Upper lobe of right lung (tissue), 1 donor: ENCODE data around the gene PRELID2. TPM values are rescaled to one million over a fixed set of nuclear protein-coding genes. Genes with fewer than 3 reads are reported as not detected.

Experiments used
- ATAC-seq: fragments of 200-7000 bp; cut with Tn5 transposase; one replicate; pipeline ENCODE4 v1.9.1; 2020; ENCODE audit warnings: mild to moderate bottlenecking, moderate library complexity
- DNase-seq: peaks from one replicate; pipeline ENCODE4 v3.0.0-alpha.2; 2020
- H3K27ac ChIP-seq: fragments of 200-600 bp; one replicate; pipeline ENCODE4 v1.8.0; 2022
- H3K27me3 ChIP-seq: fragments of 200-600 bp; one replicate; pipeline ENCODE4 v1.8.0; 2022; ENCODE audit warnings: mild to moderate bottlenecking
- H3K36me3 ChIP-seq: fragments of 200-600 bp; one replicate; pipeline ENCODE4 v1.8.0; 2022
- H3K4me1 ChIP-seq: fragments of 200-600 bp; one replicate; pipeline ENCODE4 v1.8.0; 2022
- H3K4me3 ChIP-seq: fragments of 200-600 bp; one replicate; pipeline ENCODE4 v1.8.0; 2022; ENCODE audit warnings: mild to moderate bottlenecking
- H3K9me3 ChIP-seq: fragments of 200-600 bp; one replicate; pipeline ENCODE4 v1.8.0; 2022
- CTCF ChIP-seq: fragments of 200-600 bp; IDR thresholded peaks from one replicate; pipeline ENCODE4 v1.8.0; 2022; ENCODE audit warnings: antibody characterized with exemption
- intact Hi-C: fragments of 100-400 bp; cut with DNase I; formaldehyde crosslinking; loops from one replicate; pipeline ENCODE4 v1.11.0; 2022
- total RNA-seq: library from RNA; stranded (reverse); fragmentation: NEBNext Ultra II Directional; extraction: Animal tissue kit (Norgen Biotek cat#: 25700); gene quantifications from one replicate; pipeline ENCODE4 v1.2.1, GENCODE V29; 2021
- donor health status: DM: no; HTN: yes; CAD: no; lungs with severe emphysema.

Gene PRELID2
- total RNA-seq, 1 donor from 2014 or later = 9.2 TPM

DNA sequence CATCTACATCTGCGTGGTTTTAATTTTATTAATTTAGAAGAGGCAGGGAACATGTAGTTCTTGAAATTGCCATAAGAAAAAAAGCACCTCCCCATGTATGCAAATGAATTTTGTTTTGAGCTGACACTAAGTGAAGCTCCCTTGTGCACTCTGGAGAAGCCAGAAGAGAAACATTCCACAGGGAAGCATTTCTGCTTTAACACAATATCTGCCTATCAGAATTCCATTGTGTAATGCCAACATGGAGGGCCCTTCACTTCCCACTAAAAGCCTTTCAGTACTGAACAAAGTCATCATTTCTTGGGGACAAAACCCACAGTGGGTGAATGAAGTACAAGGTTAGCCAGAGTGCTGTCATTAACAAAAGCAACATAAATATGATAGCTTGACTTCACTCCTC, 59.7 kb downstream of the PRELID2 start:
- DNase-seq (no peak), ATAC-seq (no peak)
- Histone ChIP-seq H3K4me3 (no peak overlapping the region), H3K4me1 (peaks cover 6% of the 10 kb centered on the region), H3K27ac (no peak overlapping the region), H3K27me3 (no peaks in the 10 kb centered on the region), H3K9me3 (no peaks in the 10 kb centered on the region), H3K36me3 (no peaks in the 10 kb centered on the region)
- intact Hi-C loops = no loop called here
- TF ChIP-seq CTCF = no peak

DNA sequence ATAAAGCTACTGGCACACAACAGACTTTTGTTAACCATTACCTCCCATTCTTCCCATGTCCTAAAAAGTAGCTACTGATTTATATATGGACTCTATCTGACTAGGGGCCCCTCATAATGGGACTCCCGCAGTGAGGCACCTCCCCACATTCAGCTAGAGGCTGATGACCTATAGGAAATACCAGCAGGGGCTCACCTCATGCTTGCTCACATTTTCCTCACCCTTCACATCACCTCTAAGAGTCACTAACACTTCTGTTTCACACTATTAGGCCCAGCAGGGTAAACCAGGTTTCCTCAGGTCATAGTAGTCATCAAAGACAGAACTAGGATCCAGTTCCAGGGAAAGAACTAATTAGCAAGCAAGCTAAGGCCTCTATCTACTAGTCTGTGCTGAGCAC, 60.7 kb downstream of the PRELID2 start:
- H3K4me1 ChIP-seq = peaks cover 6% of the 10 kb centered on the region
- H3K36me3 ChIP-seq = no peaks in the 10 kb centered on the region
- ATAC-seq (no peak), DNase-seq (no peak)
- H3K27me3 ChIP-seq = no peaks in the 10 kb centered on the region
- H3K9me3 ChIP-seq = no peaks in the 10 kb centered on the region
- no peak overlapping the region for H3K4me3 ChIP-seq
- no peak overlapping the region for H3K27ac ChIP-seq
- TF ChIP-seq CTCF = no peak
- intact Hi-C loops = no loop called here

- no peaks in the 10 kb centered on the region for H3K27me3 ChIP-seq
- no peak overlapping the region for H3K27ac ChIP-seq
- peaks cover 6% of the 10 kb centered on the region for H3K4me1 ChIP-seq
- no peak for ATAC-seq
- intact Hi-C loops = no loop called here
- H3K9me3 ChIP-seq = no peaks in the 10 kb centered on the region
- H3K4me3 ChIP-seq = no peak overlapping the region
- no peak for TF ChIP-seq CTCF
- no peak for DNase-seq
- H3K36me3 ChIP-seq = no peaks in the 10 kb centered on the region
These were observed 62.7 kb downstream of the PRELID2 start for GRCh38 chr5:145772466-145772865.

- H3K4me1 ChIP-seq = no peaks in the 10 kb centered on the region
- TF ChIP-seq CTCF = no peak
- no peaks in the 10 kb centered on the region for H3K9me3 ChIP-seq
- no peaks in the 10 kb centered on the region for H3K36me3 ChIP-seq
- DNase-seq = no peak
- H3K27ac ChIP-seq = no peak overlapping the region
- intact Hi-C loops = no loop called here
- no peaks in the 10 kb centered on the region for H3K27me3 ChIP-seq
- no peak overlapping the region for H3K4me3 ChIP-seq
- ATAC-seq = no peak
These were observed 66.3 kb downstream of the PRELID2 start for GRCh38 chr5:145768863-145769262.

- no peaks in the 10 kb centered on the region for H3K9me3 ChIP-seq
- no peaks in the 10 kb centered on the region for H3K27me3 ChIP-seq
- ATAC-seq = no peak
- TF ChIP-seq CTCF = no peak
- no peaks in the 10 kb centered on the region for H3K4me1 ChIP-seq
- H3K27ac ChIP-seq = no peak overlapping the region
- intact Hi-C loops = no loop called here
- H3K36me3 ChIP-seq = no peaks in the 10 kb centered on the region
- DNase-seq = no peak
- no peak overlapping the region for H3K4me3 ChIP-seq
These were observed 70.8 kb downstream of the PRELID2 start for GRCh38 chr5:145764325-145764724.

DNA sequence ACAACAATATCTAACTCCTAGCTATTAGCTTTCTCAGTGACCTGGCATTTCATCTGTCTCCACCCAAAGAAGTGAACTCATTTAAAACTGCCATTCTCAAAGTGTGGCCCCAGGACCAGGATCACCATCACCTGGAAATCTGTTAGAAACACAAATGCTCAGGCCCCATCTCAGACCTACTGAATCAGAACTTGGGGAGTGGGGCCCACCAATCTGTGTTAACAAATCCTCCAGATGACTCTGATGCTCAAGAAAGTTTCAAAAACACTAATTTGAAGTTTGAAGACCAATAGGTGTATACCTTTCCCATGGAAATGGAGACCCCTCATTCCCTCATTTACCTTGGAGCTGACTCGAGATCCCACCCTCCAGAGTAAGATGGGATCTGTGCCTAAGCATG, 72.3 kb downstream of the PRELID2 start:
- Histone ChIP-seq H3K4me1 (no peaks in the 10 kb centered on the region), H3K9me3 (no peaks in the 10 kb centered on the region), H3K36me3 (no peaks in the 10 kb centered on the region), H3K27ac (no peak overlapping the region), H3K4me3 (no peak overlapping the region), H3K27me3 (no peaks in the 10 kb centered on the region)
- no peak for ATAC-seq
- no peak for DNase-seq
- no peak for TF ChIP-seq CTCF
- intact Hi-C loops = no loop called here
